Ascending aorta (tissue), 2 donors: Measurements from ENCODE around the gene PPP4R4. TPM values are rescaled to one million over a fixed set of nuclear protein-coding genes. Genes with fewer than 3 reads are reported as not detected.

Source experiments
- DNase-seq, 2 donors: peaks; one replicate each; pipeline ENCODE4 v3.0.0-alpha.2; 2019; ENCODE audit warnings: low spot score in 2 of 2
- H3K27ac ChIP-seq, 2 donors: fragments of 200-600 bp; sonication (generic); one replicate each; pipeline ENCODE4 v1.5.1; 2016 to 2017; ENCODE audit warnings: mild to moderate bottlenecking in 1 of 2
- H3K27me3 ChIP-seq: fragments of 200-600 bp; sonication (generic); one replicate; pipeline ENCODE4 v1.5.1; 2017
- H3K36me3 ChIP-seq, 2 donors: fragments of 200-600 bp; sonication (generic); one replicate each; pipeline ENCODE4 v1.5.1; 2016
- H3K4me1 ChIP-seq, 2 donors: fragments of 200-600 bp; sonication (generic); one replicate each; pipeline ENCODE4 v1.5.1; 2016 to 2017; ENCODE audit warnings: mild to moderate bottlenecking in 1 of 2
- H3K4me3 ChIP-seq, 2 donors: fragments of 200-600 bp; sonication (generic); one replicate each; pipeline ENCODE4 v1.5.1; 2016 to 2017; ENCODE audit warnings: mild to moderate bottlenecking in 1 of 2
- H3K9me3 ChIP-seq, 2 donors: fragments of 200-600 bp; sonication (generic); one replicate each; pipeline ENCODE4 v1.5.1; 2016
- CTCF ChIP-seq, 3 experiments: fragments of 200-600 bp in 2 of 3; fragments of 450-650 bp in 1 of 3; sonication (generic) in 2 of 3; IDR thresholded peaks; one replicate each; pipeline ENCODE4 v1.5.1; 2016 to 2019; ENCODE audit warnings: antibody characterized with exemption in 3 of 3, mild to moderate bottlenecking in 1 of 3, moderate library complexity in 1 of 3
- intact Hi-C: fragments of 100-400 bp; cut with DNase I; formaldehyde crosslinking; loops from one replicate; pipeline ENCODE4 v1.15.1; 2023
- total RNA-seq: library from RNA; depleted of rRNA; stranded (reverse); fragments of >200 nt; gene quantifications from one replicate; pipeline ENCODE4 v1.1.0, GENCODE V29; 2016

The PPP4R4 gene
- total RNA-seq, 1 donor from 2014 or later, result not detected

DNA sequence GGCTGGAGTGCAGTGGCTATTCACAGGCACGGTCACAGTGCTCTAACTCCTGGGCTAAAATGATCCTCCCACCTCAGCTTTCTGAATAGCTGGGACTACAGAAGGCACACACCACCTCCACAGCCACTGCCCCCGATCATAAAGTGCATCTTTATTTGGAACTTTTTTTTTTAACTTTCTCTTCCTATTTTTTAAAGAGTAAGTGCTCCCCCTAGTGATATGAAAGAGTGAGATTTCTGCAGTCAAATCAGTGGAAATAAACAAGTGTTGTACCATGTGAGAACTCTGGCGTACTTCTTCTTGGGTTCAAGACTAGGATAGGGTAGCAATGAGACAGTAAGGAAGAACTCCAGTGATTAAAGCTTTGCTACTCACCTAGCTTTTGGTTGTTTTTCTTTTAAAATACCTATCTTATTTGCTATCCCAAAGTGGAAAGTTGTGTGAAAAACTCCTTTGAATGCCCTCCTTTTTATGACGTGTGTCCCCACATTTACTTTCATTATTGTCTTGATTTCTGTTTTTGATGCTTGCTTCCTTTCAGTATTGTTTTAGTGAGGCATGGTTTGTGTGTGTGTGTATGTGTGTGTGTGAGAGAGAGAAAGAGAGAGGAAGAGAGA is 6.6 kb downstream of the PPP4R4 start:
- Histone ChIP-seq H3K36me3 (no peaks in the 10 kb centered on the region), H3K9me3 (no peaks in the 10 kb centered on the region), H3K27ac (no peak overlapping the region), H3K4me3 (no peak overlapping the region), H3K27me3 (no peaks in the 10 kb centered on the region), H3K4me1 (no peaks in the 10 kb centered on the region)
- peak; percentile 29 to 68 (median 58) for TF ChIP-seq CTCF (IDR thresholded peaks at IDR 0.05)
- intact Hi-C loops, result loop anchor here (1.0 to 2.0 kb wide), 2 partner anchors 44 to 144 kb away; no protein-coding TSS in a partner anchor
- DNase-seq, result no peak

- no peaks in the 10 kb centered on the region for H3K27me3 ChIP-seq
- no peaks in the 10 kb centered on the region for H3K4me1 ChIP-seq
- intact Hi-C loops, result loop anchor here (2.0 kb wide), 1 partner anchor 45 kb away; no protein-coding TSS in a partner anchor
- no peak overlapping the region for H3K27ac ChIP-seq
- no peak for TF ChIP-seq CTCF (IDR thresholded peaks at IDR 0.05)
- no peaks in the 10 kb centered on the region for H3K9me3 ChIP-seq
- no peak overlapping the region for H3K4me3 ChIP-seq
- no peaks in the 10 kb centered on the region for H3K36me3 ChIP-seq
- no peak for DNase-seq
Measured at GRCh38 chr14:94181835-94182234, 7.7 kb downstream of the PPP4R4 start.

GRCh38 chr14:94192536-94192935 is 18.4 kb downstream of the PPP4R4 start:
- Histone ChIP-seq H3K27me3 (no peaks in the 10 kb centered on the region), H3K27ac (no peak overlapping the region), H3K4me1 (no peaks in the 10 kb centered on the region), H3K9me3 (peaks cover 0 to 6% of the 10 kb centered on the region in 2 donors), H3K36me3 (no peaks in the 10 kb centered on the region), H3K4me3 (no peak overlapping the region)
- intact Hi-C loops, result no loop called here
- DNase-seq, result no peak
- no peak for TF ChIP-seq CTCF (IDR thresholded peaks at IDR 0.05)

DNA sequence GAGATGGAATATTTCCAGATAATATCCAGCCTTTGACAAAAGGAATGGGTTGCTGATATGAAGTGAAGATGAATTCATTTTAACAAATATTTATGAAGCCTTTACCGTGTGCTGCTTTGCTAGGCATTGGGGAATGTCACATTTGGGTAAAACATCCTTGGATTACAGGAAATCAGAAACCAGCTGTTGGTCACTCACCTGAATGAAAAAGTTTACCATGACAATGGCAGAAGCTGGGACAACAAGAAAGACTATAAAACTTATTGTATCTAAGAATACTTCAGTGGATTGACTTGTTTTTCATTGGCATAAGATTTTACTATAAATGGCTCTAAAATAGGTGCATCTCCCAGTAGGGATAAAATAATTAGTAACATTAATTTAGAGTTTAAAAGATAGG is 19.7 kb downstream of the PPP4R4 start:
- H3K36me3 ChIP-seq, result no peaks in the 10 kb centered on the region
- no peak overlapping the region for H3K4me3 ChIP-seq
- no peak for DNase-seq
- H3K27ac ChIP-seq, result no peak overlapping the region
- H3K4me1 ChIP-seq, result no peaks in the 10 kb centered on the region
- H3K27me3 ChIP-seq, result no peaks in the 10 kb centered on the region
- peaks cover 0 to 6% of the 10 kb centered on the region in 2 donors for H3K9me3 ChIP-seq
- intact Hi-C loops, result no loop called here
- TF ChIP-seq CTCF (IDR thresholded peaks at IDR 0.05), result no peak

- no peak for DNase-seq
- TF ChIP-seq CTCF (IDR thresholded peaks at IDR 0.05), result no peak
- Histone ChIP-seq H3K27me3 (no peaks in the 10 kb centered on the region), H3K9me3 (peaks cover 0 to 12% of the 10 kb centered on the region in 2 donors), H3K4me1 (no peaks in the 10 kb centered on the region), H3K36me3 (no peaks in the 10 kb centered on the region), H3K27ac (no peak overlapping the region), H3K4me3 (no peak overlapping the region)
- intact Hi-C loops, result no loop called here
Measured at GRCh38 chr14:94196057-94196456, 21.9 kb downstream of the PPP4R4 start.
